Measurements from ENCODE around the gene RAB3D. TPM values are rescaled to one million over a fixed set of nuclear protein-coding genes. Genes with fewer than 3 reads are reported as not detected.
"Not testable (repeated sequence)": the region's sequence is repeated elsewhere in the genome, so short reads cannot be mapped to it uniquely, and the experiment has no call there.

The RAB3D gene
- total RNA-seq, 6 experiments from 2014 or later = 2.7 to 4.5 (median 4.0) TPM

GRCh38 chr19:11382898-11383705, 43.6 kb upstream of the RAB3D start:
- TF ChIP-seq POLR2A (IDR thresholded peaks at IDR 0.05) = no peak
- peak; percentile 64 to 81 (median 74) for TF ChIP-seq CTCF (IDR thresholded peaks at IDR 0.05)
- H3K27me3 ChIP-seq = no peaks in the 10 kb centered on the region
- DNase-seq = peak; percentile 72 to 85 (median 78)
- 10% methylated on average over 9 of the region's 65 CpGs for WGBS (ENCODE audit: insufficient coverage, low coverage, low lambda C conversion rate, missing lambda C conversion rate)
- peaks cover 0 to 9% (median 3%) of the 10 kb centered on the region in 4 donors for H3K4me1 ChIP-seq
- intact Hi-C loops (cut with DNase I) = loop anchor here in 1 of 2 donors (10.0 kb wide), 1 partner anchor 62 kb away; no protein-coding TSS in a partner anchor
- ATAC-seq = peak; percentile 33 to 47 (median 40)
- H3K4me3 ChIP-seq = peak overlapping the region; percentile 42 to 52 (median 47)
- no peaks in the 10 kb centered on the region for H3K9me3 ChIP-seq
- H3K27ac ChIP-seq = peak overlapping the region; percentile 53 to 72 (median 67)
- no peaks in the 10 kb centered on the region for H3K36me3 ChIP-seq

- Histone ChIP-seq H3K36me3 (no peaks in the 10 kb centered on the region), H3K27ac (peak overlapping the region; percentile 60 to 83 (median 73)), H3K4me3 (peak overlapping the region; percentile 51 to 59 (median 52)), H3K9me3 (no peaks in the 10 kb centered on the region), H3K27me3 (no peaks in the 10 kb centered on the region), H3K4me1 (peaks cover 0 to 25% (median 10%) of the 10 kb centered on the region in 4 donors)
- intact Hi-C loops (cut with DNase I) = loop anchor here in 1 of 2 donors (10.0 kb wide), 1 partner anchor 64 kb away; no protein-coding TSS in a partner anchor
- TF ChIP-seq POLR2A (IDR thresholded peaks at IDR 0.05) = peak; percentile 85
- TF ChIP-seq CTCF (IDR thresholded peaks at IDR 0.05) = peak; percentile 79 to 86 (median 84)
- ATAC-seq (peak; percentile 68 to 87 (median 84)), DNase-seq (peak; percentile 91 to 95 (median 92))
- under 1% methylated on average over 25 of the region's 54 CpGs for WGBS (ENCODE audit: insufficient coverage, low coverage, low lambda C conversion rate, missing lambda C conversion rate)
These were observed 41.4 kb upstream of the RAB3D start for GRCh38 chr19:11380653-11381537.

DNA sequence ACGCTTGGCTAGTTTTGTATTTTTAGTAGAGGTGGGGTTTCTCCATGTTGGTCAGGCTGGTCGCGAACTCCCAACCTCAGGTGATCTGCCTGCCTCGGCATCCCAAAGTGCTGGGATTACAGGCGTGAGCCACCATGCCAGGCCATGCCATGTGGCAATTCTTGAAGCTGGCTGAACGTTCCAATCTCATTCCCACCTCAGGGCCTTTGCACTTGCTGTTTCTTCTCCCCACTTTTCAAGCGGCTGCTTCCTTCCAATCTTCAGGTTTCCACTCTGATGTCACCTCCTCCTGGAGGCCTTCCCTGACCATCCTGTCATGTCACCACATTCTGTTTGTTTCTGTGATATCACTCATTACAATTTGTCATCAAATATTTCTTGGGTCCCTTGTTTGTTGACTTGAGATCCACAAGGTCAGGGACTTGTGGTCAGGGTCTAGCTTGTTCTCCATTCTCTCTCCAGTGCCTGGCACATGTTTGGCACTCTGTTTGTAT, 40.4 kb upstream of the RAB3D start:
- ATAC-seq = no peak

DNA sequence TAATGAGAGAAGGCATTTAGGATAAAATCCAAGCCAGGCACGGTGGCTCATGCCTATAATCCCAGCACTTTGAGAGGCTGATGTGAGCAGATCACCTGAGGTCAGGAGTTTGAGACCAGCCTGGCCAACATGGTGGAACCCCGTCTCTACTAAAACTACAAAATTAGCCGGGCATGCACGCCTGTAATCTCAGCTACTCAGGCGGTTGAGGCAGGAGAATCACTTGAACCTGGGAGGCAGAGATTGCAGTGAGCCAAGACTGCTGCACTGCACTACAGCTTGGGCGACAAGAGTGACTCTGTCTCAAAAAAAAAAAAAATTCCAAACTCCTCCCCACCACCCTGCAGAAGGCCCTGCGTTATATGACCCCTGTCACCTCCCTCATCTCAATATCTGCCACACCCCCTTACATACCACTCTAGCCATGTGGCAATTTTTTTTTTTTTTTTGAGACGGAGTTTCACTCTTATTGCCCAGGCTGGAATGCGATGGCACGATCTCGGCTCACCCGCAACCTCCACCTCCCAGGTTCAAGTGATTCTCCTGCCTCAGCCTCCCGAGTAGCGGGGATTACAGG, 39.9 kb upstream of the RAB3D start:
- DNase-seq; H3K36me3 ChIP-seq; H3K27me3 ChIP-seq; H3K4me3 ChIP-seq; ATAC-seq; intact Hi-C loops (cut with DNase I); H3K9me3 ChIP-seq: not testable (repeated sequence)
- Histone ChIP-seq H3K27ac (peak overlapping the region in 1 of 3 donors; percentile 56), H3K4me1 (peaks cover 0 to 28% (median 11%) of the 10 kb centered on the region in 4 donors)
- WGBS (ENCODE audit: insufficient coverage, low coverage, low lambda C conversion rate, missing lambda C conversion rate) = 88% methylated on average over 9 of the region's 14 CpGs

More for the DNA sequence above, 40.4 kb upstream of the RAB3D start:
- no peak for DNase-seq
- intact Hi-C loops (cut with DNase I) = loop anchor here in 1 of 2 donors (10.0 kb wide), 1 partner anchor 65 kb away; no protein-coding TSS in a partner anchor
- no peaks in the 10 kb centered on the region for H3K9me3 ChIP-seq
- H3K27ac ChIP-seq = no peak overlapping the region
- TF ChIP-seq CTCF (IDR thresholded peaks at IDR 0.05) = no peak
- no peak for TF ChIP-seq POLR2A (IDR thresholded peaks at IDR 0.05)
- H3K36me3 ChIP-seq = no peaks in the 10 kb centered on the region
- H3K4me1 ChIP-seq = peaks cover 0 to 28% (median 11%) of the 10 kb centered on the region in 4 donors
- H3K27me3 ChIP-seq = no peaks in the 10 kb centered on the region
- H3K4me3 ChIP-seq = no peak overlapping the region
- 91% methylated on average over 7 of the region's 7 CpGs for WGBS (ENCODE audit: insufficient coverage, low coverage, low lambda C conversion rate, missing lambda C conversion rate)

Measured in right lobe of liver (tissue), 6 donors.